ENCODE measurements around the gene METAP1D.

- TF ChIP-seq POLR2AphosphoS5 (IDR thresholded peaks at IDR 0.05; ENCODE audit: low read depth, low read length), result no peak
- TF ChIP-seq, protein P1, sequence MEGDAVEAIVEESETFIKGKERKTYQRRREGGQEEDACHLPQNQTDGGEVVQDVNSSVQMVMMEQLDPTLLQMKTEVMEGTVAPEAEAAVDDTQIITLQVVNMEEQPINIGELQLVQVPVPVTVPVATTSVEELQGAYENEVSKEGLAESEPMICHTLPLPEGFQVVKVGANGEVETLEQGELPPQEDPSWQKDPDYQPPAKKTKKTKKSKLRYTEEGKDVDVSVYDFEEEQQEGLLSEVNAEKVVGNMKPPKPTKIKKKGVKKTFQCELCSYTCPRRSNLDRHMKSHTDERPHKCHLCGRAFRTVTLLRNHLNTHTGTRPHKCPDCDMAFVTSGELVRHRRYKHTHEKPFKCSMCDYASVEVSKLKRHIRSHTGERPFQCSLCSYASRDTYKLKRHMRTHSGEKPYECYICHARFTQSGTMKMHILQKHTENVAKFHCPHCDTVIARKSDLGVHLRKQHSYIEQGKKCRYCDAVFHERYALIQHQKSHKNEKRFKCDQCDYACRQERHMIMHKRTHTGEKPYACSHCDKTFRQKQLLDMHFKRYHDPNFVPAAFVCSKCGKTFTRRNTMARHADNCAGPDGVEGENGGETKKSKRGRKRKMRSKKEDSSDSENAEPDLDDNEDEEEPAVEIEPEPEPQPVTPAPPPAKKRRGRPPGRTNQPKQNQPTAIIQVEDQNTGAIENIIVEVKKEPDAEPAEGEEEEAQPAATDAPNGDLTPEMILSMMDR (IDR thresholded peaks at IDR 0.05 in 2 of 3, conservative IDR thresholded peaks at IDR 0.05 in 1 of 3; ENCODE audit: borderline replicate concordance in 1 of 3, insufficient read depth in 1 of 3, low read depth in 2 of 3, low read length in 2 of 3), result peak in 2 of 3 experiments; percentile 22 to 26; a peak in 2 of 6 replicates
- TF ChIP-seq POLR2A (IDR thresholded peaks at IDR 0.05; ENCODE audit: borderline replicate concordance, extremely low read depth, insufficient read depth, insufficient read length), result no peak
- no peak for TF ChIP-seq EZH2 (IDR thresholded peaks at IDR 0.05)
- no peak for TF ChIP-seq MAX (IDR thresholded peaks at IDR 0.05)
- TF ChIP-seq ZNF274 (IDR thresholded peaks at IDR 0.05; ENCODE audit: low read depth, low read length), result no peak
- no peak for TF ChIP-seq JUND (IDR thresholded peaks at IDR 0.05)
These were observed 42.7 kb upstream of the METAP1D start for GRCh38 chr2:171957061-171957460.

Data from HCT116 (cell line).